ENCODE measurements around the gene CLSTN2. TPM values are rescaled to one million over a fixed set of nuclear protein-coding genes. Genes with fewer than 3 reads are reported as not detected.

CLSTN2 gene
- total RNA-seq, 1 donor from 2014 or later, result 1.6 TPM

DNA sequence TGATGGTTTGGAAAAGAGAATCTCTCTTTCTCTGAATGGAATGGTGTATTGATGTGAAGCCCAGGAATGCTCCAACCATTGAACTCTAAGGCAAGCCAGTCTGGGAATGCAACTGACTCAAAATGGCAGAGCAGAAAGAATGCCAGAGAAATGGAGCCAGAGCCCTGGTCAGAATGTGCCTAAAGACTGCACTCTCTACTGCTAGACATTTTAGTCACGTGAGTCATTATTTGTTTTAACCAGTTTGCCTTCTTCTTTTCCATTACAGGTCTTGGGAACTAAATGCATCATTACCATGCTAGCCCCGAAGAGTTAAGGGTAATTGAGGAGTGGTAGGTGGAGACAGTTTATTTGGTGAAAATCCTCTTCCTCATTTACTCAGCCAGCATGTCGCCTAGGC is 675.6 kb downstream of the CLSTN2 start:
- DNase-seq (ENCODE audit: extremely low read depth, low read depth, low spot score), result no peak

DNA sequence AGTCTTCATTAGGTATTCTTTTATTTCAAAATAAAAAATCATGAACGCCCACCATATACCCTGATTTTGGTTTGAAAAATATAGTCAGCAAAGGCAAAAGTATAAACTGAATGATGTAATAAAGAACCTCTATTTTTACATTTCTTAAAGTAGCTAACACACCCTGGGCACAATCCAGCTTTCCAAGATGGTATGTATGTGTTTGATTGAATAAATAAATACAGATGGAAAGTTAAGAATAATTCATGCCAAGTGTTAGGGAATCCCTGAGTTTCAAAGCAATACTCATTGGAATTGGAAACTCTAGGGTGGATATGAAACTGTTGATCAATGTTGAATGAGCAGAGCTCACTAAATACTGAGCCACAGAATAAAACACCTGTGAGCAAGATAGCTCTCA is 679.0 kb downstream of the CLSTN2 start:
- DNase-seq (ENCODE audit: extremely low read depth, low read depth, low spot score), result no peak

DNA sequence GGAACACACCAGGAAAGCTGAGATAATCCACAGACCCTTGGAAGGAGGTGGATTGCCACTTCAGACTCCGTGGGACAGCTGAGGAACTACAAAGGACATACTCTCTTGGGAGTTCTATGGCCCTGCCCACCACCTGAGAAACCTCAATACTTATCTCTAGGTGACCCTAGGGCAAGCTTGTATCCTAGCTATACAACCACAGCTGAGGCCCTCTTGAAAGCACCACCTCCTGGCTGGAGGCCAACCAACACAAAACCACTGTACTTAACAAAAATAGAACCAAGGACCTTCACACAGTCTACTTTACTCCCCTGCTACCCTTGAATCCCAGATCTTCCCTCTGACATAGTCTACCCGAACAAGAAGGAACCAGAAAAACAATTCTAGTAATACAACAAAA is 682.1 kb downstream of the CLSTN2 start:
- DNase-seq (ENCODE audit: extremely low read depth, low read depth, low spot score), result no peak

DNA sequence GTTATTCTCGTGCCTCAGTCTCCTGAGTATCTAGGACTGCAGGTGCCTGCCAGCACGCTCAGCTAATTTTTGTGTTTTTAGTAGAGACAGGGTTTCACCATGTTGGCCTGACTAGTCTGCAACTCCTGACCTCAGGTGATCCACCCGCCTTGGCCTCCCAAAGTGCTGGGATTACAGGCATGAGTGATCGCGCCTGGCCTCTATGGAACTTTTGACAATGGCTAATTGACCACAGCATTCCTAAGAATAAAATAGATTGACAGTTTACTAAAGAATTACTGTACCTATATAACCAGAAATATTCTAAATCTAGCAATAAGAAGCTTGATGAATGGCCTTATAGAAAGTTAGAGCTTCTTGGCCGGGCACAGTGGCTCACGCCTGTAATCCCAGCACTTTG is 691.9 kb downstream of the CLSTN2 start:
- no peak for DNase-seq (ENCODE audit: extremely low read depth, low read depth, low spot score)
